HFFc6 (cell line): ENCODE measurements around the gene PODXL2. TPM values are rescaled to one million over a fixed set of nuclear protein-coding genes. Genes with fewer than 3 reads are reported as not detected.

Experiments used
- DNase-seq: peaks from one replicate; pipeline ENCODE4 v3.0.0-alpha.2; 2018
- H3K27ac Mint-ChIP-seq: 2 replicates; pipeline ENCODE4 v1.8.0; 2020; ENCODE audit warnings: mild to moderate bottlenecking, mixed read lengths
- H3K27me3 Mint-ChIP-seq: 2 replicates; pipeline ENCODE4 v1.8.0; 2021; ENCODE audit warnings: mild to moderate bottlenecking, moderate library complexity, mixed read lengths; ENCODE audit not compliant: insufficient read depth
- H3K36me3 Mint-ChIP-seq: 2 replicates; pipeline ENCODE4 v1.8.0; 2021; ENCODE audit warnings: low read depth, mixed read lengths
- H3K4me1 Mint-ChIP-seq: 2 replicates; pipeline ENCODE4 v1.8.0; 2020; ENCODE audit warnings: low read depth, mixed read lengths
- H3K4me3 Mint-ChIP-seq: 2 replicates; pipeline ENCODE4 v1.8.0; 2020; ENCODE audit warnings: mild to moderate bottlenecking, moderate library complexity, mixed read lengths
- H3K9me3 Mint-ChIP-seq: 2 replicates; pipeline ENCODE4 v1.8.0; 2020; ENCODE audit warnings: mild to moderate bottlenecking, mixed read lengths
- total RNA-seq, 6 experiments: library from RNA; stranded (reverse); fragmentation: NEBNext Ultra II Directional; extraction: Animal tissue kit (Norgen Biotek cat#: 25700); gene quantifications; 2 replicates in 1 of 6; 3 replicates in 5 of 6; pipeline ENCODE4 v1.2.3, GENCODE V29; 2021
- TF ChIP-seq, protein P1 (sequence below): fragments of 200-600 bp; sonication (generic); IDR thresholded peaks from 2 replicates; pipeline ENCODE4 v1.5.0; 2021; ENCODE audit warnings: antibody characterized with exemption, mild to moderate bottlenecking

Gene PODXL2
- total RNA-seq, 6 experiments from 2014 or later = 0.09 TPM; not detected in 5

DNA sequence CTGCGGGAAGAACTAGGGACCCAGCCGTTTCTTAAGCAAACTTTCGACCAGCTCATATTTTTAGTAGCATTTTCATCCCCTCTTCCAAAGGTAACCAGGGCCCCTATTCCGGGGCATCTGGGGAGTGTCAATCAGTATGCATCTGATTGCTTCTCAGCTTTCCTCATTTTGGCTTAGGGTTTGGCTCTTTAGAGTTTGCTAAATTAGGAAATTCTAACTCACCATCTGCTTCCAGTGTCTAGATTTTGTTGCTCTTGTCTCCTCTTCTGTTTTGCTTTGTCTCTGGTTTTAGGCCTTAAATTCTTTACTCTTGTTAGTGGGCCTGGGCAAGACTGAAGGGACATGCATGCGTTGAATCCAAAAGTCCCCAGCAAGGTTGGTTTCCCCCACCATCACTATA is 34.2 kb downstream of the PODXL2 start:
- Mint-ChIP-seq H3K36me3 (no peaks in the 10 kb centered on the region), H3K27me3 (peaks cover 6% of the 10 kb centered on the region), H3K4me3 (no peak overlapping the region), H3K4me1 (peaks cover 19% of the 10 kb centered on the region), H3K9me3 (no peaks in the 10 kb centered on the region), H3K27ac (no peak overlapping the region)
- TF ChIP-seq, protein P1, sequence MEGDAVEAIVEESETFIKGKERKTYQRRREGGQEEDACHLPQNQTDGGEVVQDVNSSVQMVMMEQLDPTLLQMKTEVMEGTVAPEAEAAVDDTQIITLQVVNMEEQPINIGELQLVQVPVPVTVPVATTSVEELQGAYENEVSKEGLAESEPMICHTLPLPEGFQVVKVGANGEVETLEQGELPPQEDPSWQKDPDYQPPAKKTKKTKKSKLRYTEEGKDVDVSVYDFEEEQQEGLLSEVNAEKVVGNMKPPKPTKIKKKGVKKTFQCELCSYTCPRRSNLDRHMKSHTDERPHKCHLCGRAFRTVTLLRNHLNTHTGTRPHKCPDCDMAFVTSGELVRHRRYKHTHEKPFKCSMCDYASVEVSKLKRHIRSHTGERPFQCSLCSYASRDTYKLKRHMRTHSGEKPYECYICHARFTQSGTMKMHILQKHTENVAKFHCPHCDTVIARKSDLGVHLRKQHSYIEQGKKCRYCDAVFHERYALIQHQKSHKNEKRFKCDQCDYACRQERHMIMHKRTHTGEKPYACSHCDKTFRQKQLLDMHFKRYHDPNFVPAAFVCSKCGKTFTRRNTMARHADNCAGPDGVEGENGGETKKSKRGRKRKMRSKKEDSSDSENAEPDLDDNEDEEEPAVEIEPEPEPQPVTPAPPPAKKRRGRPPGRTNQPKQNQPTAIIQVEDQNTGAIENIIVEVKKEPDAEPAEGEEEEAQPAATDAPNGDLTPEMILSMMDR = no peak
- no peak for DNase-seq

DNA sequence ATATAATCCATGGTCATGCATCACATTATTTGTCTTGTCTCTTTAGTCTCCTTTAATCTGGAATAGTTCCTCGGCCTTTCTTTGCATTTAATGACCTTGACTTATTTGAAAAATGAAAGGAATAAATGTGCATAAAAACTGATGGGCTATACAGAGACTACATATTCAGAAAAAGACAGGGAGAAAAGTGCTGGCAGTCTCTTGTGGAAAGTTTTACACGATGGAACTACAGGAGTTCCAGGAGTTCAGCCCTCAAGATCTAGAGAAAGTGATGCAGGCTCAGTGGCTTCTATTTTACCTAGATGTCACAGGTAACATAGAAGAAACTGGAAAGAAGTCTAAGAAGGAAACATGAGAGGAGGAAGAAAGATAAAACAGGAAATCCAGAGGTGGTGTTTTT is 36.2 kb downstream of the PODXL2 start:
- DNase-seq = no peak
- TF ChIP-seq, protein P1 = no peak
- Mint-ChIP-seq H3K9me3 (no peaks in the 10 kb centered on the region), H3K36me3 (no peaks in the 10 kb centered on the region), H3K27me3 (peaks cover 6% of the 10 kb centered on the region), H3K27ac (no peak overlapping the region), H3K4me1 (peaks cover 13% of the 10 kb centered on the region), H3K4me3 (no peak overlapping the region)

DNA sequence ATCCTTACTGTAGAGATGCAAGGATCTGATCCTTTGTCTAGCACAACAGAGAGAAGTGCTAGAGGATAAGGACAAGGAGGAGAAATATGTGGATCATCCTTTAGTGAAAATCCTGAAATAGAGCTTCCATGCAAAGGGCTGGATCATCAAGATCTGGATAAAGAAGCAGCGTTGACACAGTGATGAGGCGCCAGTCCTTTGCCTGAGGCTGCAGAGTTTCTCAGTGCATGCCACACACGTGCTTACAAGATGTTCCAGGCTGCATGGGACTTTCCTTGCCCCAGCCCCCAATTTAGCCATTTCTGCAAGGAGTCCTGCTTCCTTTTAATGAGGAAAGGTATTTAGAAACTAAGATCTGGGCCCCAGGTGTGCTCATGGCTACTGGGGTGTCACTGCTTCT is 36.6 kb downstream of the PODXL2 start:
- Mint-ChIP-seq H3K4me3 (no peak overlapping the region), H3K9me3 (no peaks in the 10 kb centered on the region), H3K27me3 (peaks cover 6% of the 10 kb centered on the region), H3K27ac (no peak overlapping the region), H3K4me1 (peaks cover 13% of the 10 kb centered on the region), H3K36me3 (no peaks in the 10 kb centered on the region)
- TF ChIP-seq, protein P1 = no peak
- peak; percentile 30 for DNase-seq

DNA sequence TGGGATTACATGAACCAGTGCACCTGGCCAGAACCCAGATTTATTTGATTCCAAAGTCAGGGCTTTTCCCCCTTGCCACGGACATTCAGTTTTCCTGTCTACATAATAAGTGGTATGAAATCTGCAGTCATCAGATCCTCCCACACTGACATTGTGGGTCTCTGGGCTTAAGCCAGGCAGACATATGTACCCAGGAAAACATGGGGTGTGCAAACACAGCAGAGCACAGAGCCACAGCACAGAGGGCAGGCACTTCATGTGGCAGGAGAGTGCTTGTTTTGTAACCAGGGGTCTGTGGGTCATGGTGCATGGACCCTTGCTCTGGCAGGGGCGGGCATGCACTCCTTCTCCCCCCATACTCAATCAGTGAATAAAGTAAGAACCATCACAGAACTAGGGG is 37.7 kb downstream of the PODXL2 start:
- H3K36me3 Mint-ChIP-seq = no peaks in the 10 kb centered on the region
- TF ChIP-seq, protein P1 = no peak
- no peaks in the 10 kb centered on the region for H3K9me3 Mint-ChIP-seq
- no peak for DNase-seq
- H3K27ac Mint-ChIP-seq = no peak overlapping the region
- peaks cover 6% of the 10 kb centered on the region for H3K27me3 Mint-ChIP-seq
- H3K4me1 Mint-ChIP-seq = peaks cover 13% of the 10 kb centered on the region
- no peak overlapping the region for H3K4me3 Mint-ChIP-seq

DNA sequence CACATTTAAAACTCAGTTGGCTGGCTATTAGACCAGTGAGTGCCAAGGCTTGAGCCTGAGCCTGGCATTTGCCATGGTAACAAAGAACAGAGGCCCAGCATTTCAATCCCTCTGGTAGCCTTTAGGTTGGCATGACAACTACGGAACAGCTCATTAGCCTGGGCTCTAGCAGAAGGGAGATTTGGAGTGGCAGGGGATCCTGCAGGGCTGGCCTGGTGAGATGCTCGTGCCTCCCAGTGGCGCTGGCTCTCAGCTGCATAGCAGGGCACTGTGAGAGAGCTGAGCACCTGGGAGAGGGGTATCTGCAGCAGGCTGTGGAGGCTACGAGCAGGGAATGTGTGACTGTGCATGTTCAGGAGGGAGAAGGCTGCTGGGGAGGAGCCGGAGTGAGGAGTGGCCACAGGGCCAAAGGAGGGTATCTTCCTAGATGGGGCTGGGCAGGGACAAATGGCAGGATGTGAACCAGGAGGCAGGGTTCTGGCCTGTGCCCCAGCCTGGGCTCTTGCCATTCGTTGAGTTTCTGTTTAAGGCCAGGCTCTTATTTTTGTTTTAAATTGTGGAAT is 38.2 kb downstream of the PODXL2 start:
- Mint-ChIP-seq H3K27ac (no peak overlapping the region), H3K36me3 (no peaks in the 10 kb centered on the region), H3K9me3 (no peaks in the 10 kb centered on the region), H3K4me1 (peaks cover 18% of the 10 kb centered on the region), H3K4me3 (no peak overlapping the region), H3K27me3 (peaks cover 5% of the 10 kb centered on the region)
- DNase-seq = no peak
- TF ChIP-seq, protein P1 = no peak

DNA sequence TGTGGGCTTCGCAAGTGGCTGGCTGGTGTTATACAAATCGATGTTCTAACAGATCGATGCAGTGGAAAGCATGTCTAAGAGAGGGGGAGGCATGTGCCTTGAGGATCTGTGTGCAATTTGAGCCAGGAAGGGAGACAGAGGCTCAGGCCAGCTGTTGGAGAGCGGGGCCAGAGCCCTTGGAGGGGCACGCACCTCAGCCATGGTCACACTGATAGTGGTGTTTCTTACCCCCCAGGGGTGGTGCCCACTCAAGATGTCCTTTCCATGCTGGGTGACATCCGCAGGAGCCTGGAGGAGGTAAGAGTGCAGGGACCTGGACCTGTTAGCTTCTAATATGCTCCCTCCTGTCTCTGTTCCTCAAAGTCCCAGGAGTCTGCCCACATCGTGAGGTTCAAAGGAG is 39.9 kb downstream of the PODXL2 start:
- H3K4me3 Mint-ChIP-seq = no peak overlapping the region

More for the DNA sequence above, 39.9 kb downstream of the PODXL2 start:
- DNase-seq = no peak
- Mint-ChIP-seq H3K9me3 (no peaks in the 10 kb centered on the region), H3K36me3 (no peaks in the 10 kb centered on the region), H3K4me1 (peaks cover 24% of the 10 kb centered on the region), H3K27ac (no peak overlapping the region), H3K27me3 (peaks cover under 1% of the 10 kb centered on the region)
- TF ChIP-seq, protein P1 = no peak
